ENCODE data around the gene SEPTIN3.

SEPTIN3 gene

DNA sequence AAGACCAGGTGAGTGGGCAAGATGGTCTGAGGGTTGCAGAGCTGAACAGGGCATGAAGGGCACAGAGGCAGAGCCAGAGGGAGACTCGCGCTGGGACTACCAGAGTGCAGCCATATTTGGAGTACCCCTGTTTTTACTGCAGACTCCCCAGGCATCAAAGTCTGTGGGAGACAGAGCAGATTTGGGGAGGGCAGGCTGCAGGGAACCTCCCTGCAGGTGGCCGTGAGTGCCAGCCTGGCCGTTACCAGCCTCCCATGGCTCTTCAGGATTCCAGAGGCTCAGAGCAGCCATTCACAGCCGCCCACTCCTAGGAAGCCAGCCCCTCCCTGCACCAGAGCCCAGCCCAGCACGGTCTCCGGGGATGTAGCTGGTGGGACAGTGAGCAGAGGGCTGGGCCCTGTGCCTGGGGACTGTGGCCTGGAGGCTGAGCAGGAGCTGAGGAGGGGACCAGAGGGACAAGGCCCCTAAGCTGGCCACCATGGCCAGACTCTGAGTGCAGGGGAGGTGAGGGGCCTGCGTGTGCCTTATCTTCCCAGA lies at the start of gene SEPTIN3:
Gene SEPTIN3 (plus strand): TSS at position 334 of the 537 bp plus-strand sequence. CDS start 2,050 bp downstream, outside the sequence.
- no peak for DNase-seq (ENCODE audit: insufficient read length, low spot score)
- no peak for FAIRE-seq

GRCh38 chr22:41920271-41920976 lies 48.8 kb upstream of the SEPTIN3 start:
- DNase-seq (ENCODE audit: insufficient read length, low spot score) (no peak), FAIRE-seq (no peak)

DNA sequence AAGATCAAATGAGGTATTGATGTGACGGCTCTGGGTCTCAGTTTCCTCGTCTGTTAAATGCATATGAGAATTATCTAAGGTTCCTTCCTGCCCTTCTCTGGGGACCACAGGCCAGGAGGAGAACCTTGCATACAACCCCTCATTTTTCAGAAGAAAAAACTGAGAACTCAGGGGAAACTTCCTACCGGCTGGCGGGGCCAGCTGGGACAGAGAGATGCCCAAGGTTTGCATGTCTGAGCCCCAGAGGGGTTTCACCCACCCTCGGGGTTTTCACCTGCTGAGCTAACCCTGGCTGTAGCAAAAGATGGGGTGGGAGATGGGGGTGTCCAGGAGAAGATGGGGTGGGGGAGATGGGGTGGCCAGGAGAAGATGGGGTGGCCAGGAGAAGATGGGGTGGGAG lies 46.9 kb upstream of the SEPTIN3 start:
- no peak for DNase-seq (ENCODE audit: insufficient read length, low spot score)
- no peak for FAIRE-seq

- FAIRE-seq (no peak), DNase-seq (ENCODE audit: insufficient read length, low spot score) (no peak)
Measured at GRCh38 chr22:41922940-41923594, 46.2 kb upstream of the SEPTIN3 start.

GRCh38 chr22:41923595-41924276 lies 45.5 kb upstream of the SEPTIN3 start:
- DNase-seq (ENCODE audit: insufficient read length, low spot score) = no peak
- no peak for FAIRE-seq

DNA sequence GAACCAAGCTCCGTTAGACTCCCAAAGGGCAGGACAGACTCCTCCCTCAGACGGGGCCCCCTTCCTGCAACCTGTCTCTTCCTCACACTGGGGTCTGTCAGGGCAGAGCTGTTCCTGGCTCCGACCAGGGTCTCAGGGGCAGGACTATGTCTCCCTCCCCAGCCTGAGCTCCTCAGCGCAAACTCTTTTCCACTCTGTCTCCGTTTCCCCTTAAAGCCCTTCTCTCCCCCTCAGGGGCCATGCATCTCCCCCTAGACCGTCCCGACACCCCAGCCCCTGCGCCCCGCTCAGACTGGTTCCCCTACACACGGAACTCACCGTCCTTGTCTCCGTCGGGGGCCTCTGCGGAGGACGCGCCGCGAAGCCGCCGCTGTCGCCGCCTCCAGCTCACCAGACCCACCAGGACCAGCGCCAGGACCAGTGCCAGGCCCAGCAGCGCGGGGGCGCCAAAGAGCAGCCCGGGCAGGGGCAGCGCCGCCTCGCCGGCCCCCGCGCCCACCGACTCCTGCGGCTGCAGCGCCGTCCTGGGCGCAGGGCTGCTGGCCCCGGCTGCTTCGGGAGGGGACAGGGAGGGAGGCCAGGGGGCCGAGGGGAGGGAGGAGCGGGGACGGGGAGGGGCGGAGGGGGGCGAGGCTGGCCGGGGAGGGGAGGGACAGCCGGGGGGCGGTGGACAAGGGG lies 43.3 kb upstream of the SEPTIN3 start:
- DNase-seq (ENCODE audit: insufficient read length, low spot score) = peak; percentile 68

DNA sequence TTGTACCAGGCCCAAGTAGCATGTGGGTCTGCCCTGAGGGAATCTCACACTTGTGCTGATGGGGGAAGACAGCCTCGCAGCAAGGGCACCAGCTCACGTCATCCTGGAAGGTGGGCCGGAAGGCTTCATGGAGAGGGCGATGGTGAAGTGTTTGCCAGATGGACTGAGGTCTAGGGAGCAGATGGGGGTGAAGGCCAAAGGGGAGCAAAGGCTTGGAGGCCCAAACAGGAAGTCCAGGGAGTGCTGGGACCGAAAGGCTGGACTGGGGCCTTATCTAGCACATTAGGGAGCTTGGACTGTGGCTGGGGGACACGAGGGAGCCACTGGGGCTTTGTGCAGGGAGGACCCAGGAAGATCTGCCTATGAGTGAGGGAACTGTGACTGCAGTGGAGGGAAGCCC lies 41.4 kb upstream of the SEPTIN3 start:
- DNase-seq (ENCODE audit: insufficient read length, low spot score) (no peak), FAIRE-seq (no peak)

More for the DNA sequence above, 43.3 kb upstream of the SEPTIN3 start:
- no peak for FAIRE-seq

DNA sequence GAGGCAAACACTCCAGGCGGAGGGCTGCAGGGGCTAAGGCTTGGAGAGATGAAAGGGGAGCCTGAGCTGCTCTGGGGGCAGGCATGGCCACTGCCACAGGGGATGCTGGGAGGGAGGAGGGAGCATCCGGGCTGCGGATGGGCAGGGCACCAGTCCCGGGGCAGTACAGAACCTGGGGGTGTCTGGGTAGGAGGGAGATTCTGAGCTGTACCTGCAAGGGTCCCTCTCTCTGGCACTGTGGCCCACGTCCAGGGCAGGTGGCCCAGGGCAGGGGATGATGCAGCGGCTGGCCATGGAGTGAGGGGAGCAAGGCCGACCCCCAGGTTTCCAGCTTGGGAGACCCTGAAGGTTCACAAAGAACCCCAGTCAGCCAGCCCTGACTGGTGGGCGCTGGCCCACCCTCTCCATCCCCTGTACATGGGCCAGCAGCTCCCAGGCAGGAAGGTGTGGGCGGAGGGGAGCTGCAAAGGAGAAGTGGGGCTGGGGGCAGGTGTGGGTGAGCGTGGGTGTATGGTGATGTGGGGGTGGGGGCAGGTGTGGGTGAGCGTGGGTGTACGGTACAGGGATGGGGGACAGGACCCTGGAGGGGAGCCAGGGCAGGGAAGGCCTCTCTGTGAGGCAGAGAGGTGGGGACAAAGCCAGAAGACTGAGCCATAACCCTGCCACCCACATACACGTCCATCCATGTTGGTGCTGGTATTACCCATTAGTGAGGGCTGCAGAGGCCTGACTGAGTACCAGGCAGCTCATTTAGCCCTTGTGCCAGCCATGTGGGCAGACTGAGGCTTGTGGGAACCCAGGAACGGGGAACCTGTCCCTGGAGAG lies 40.4 kb upstream of the SEPTIN3 start:
- no peak for DNase-seq (ENCODE audit: insufficient read length, low spot score)

GRCh38 chr22:41929418-41929810 lies 39.8 kb upstream of the SEPTIN3 start:
- DNase-seq (ENCODE audit: insufficient read length, low spot score) = no peak
- no peak for FAIRE-seq

More for the DNA sequence above, 40.4 kb upstream of the SEPTIN3 start:
- FAIRE-seq = no peak

DNA sequence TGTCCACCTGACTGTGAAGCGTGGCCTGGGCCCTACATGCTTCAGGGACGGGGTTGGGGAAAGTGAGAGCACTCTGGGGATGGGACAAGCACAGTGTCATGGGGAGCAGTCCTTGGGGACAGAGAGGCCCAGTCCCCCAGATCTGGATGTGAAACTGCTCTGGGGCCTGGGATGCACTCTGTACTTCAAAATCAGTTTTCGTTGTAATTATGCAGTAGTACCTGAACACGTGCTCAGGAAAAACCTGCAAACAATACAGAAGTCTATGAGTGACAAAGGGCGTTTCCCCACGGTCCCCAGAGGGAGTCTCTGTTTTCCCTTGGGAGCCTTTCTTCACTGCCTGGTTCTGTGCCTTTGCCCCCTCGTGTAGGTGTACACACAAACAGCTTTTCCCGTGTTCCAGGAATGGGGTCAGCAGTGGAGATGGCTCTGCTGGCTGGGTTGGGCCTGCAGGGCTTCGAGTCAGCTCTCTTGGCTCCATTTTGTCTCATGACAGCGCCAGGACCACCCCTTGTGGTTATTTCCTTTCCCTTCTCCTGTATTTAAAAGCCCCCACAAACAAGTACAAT lies 37.5 kb upstream of the SEPTIN3 start:
- no peak for FAIRE-seq
- no peak for DNase-seq (ENCODE audit: insufficient read length, low spot score)

DNA sequence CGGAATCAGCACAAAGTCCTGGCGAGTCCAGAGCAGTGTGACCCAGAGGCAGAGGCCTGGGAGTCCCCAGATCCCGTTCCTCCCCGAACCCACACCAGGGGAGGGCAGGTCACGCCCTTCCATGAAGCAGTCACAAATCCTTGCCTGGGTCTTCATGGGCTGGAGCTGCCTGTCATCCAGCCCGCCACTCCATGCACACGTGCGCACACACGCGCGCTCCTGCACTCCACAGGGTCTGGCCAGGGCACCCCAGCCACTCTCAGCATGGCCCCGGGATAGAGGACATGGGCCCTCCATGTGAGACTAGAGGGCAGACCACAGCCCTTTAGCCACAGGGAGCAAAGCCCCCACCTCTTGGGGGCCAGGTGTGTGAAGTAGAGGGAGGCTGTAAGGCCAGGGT lies 36.9 kb upstream of the SEPTIN3 start:
- no peak for FAIRE-seq
- no peak for DNase-seq (ENCODE audit: insufficient read length, low spot score)

DNA sequence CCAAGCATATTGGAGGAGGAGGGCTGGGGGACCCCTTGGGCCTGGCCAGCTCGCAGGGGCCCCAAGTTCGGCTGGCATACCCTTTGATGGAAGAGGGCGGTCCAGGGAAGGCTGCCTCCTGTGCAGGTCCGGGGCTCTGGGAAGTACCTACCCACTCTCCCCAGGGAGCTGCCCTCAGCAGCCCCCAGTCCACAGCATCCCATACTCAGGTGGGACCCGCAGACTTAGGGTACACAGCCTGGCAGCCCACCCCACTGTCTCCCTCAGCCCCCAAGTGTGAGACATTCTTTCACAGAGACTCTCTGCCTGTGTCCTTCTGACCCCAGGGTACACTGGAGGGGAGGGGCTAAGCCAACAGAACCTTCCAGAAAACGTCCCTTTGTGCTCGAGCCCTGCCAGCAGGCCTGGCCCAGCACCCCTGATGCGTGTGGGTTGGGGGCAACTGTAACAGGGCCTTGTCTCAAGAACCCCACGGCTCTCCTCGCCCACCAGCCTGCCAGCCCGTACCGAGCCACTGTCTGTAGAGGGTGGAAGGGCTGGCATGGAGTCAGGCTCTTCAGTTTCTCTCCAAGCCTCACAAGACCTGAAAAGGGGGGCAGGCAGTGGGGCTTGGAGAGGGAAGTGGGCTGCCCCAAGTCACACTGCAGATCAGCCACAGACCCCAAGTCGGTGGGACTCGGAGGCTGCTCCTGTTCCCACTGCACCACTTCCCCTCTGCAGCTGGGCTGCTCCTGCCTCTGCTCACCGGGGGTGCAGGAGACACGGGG lies 35.6 kb upstream of the SEPTIN3 start:
- no peak for DNase-seq (ENCODE audit: insufficient read length, low spot score)
- no peak for FAIRE-seq

DNA sequence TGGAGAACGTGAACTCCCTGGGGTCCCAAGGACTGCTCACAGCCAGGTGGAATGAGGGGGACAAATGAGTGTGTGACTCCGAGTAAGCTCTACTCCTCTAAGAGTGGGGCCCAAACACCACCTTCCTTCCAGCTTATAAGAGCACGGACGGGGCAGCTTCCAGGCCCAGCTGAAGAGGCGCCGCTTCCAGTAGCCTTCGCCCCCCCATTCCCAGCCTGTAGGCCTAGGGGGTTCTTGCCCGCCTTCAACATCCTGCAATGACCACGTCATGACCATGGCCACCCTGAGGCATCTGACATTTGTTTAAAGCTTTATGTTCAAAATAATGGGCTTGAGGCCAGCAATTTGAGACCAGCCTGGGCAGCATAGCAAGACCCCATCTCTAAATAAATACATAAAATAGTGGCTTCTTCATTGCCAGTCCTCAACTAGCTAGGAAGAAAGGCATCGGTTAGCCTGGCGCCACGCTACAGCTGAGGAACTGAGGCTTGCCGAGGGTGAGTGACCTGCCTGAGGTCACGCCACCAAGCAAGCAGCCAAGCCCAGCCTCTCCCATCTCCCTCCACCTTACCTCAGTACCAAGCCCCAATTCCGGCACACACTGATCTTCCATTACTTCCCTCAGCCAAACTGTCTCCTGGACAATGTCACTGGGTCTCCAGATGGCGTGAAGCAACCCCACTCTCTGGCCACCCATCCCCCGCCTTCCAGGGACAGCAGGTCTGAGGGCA lies 34.8 kb upstream of the SEPTIN3 start:
- DNase-seq (ENCODE audit: insufficient read length, low spot score) (no peak), FAIRE-seq (no peak)

- FAIRE-seq = no peak
- no peak for DNase-seq (ENCODE audit: insufficient read length, low spot score)
Measured at GRCh38 chr22:41935015-41935351, 34.3 kb upstream of the SEPTIN3 start.

- DNase-seq (ENCODE audit: insufficient read length, low spot score) (no peak), FAIRE-seq (no peak)
Measured at GRCh38 chr22:41935509-41935908, 33.7 kb upstream of the SEPTIN3 start.

DNA sequence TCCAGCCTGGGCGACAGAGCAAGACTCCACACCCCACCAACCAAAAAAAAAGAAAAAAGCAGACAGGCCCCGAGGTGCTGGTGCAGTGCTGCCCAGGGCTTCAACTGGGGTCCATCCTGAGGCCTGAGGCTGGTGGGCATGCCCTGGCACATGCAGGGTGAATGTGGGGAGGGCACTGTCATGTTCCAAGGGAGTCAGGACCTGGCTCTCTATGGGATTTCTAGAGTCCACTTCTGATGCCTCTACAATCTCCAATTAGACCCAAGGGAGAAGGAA lies 32.4 kb upstream of the SEPTIN3 start:
- FAIRE-seq = no peak

DNA sequence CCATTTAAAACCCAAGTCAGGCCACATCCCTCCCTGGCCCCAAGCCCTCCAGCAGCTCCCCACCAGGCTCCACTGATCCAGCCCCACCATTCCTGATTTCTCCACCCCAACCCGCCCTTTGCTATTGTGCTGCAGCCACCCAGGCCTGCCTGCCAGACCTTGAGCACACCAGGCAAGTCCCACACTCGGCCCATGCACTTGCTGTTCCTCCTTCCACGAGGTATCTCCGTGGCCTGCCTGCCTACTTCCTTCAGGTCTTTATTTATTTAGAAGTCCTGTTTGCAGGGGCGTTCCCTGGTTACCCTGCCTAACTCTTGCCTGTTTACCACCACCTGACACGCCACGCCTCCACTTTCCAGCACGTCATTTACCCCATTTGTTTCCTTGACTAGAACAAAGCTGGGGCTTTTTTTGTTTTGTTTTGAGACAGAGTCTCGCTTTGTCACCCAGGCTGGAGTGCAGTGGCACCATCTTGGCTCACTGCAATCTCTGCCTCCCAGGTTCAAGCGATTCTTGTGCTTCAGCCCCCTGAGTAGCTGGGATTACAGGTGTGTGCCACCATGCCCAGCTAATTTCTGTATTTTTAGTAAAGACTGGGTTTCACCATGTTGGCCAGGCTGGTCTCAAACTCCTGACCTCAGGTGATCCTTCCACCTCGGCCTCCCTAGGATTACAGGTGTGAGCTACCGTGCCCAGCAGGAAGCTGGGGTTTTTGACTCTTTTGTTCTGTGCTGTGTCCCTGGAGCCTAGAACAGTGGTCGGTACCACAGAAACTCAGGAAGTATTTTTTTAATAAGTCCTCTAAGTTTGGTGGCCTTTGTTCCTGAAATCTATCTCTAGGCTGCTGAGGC lies 29.0 kb upstream of the SEPTIN3 start:
- FAIRE-seq (no peak), DNase-seq (ENCODE audit: insufficient read length, low spot score) (no peak)

More for the DNA sequence above, 32.4 kb upstream of the SEPTIN3 start:
- no peak for DNase-seq (ENCODE audit: insufficient read length, low spot score)

All from HTR-8/SVneo (cell line).